GM19438 (cell line): Measurements from ENCODE around the gene HERC3.

ENCODE experiments used
- ATAC-seq: cut with Tn5 transposase; IDR thresholded peaks from one replicate; pipeline ENCODE4 v1.9.1; 2021; ENCODE audit warnings: low read depth; ENCODE audit not compliant: unreplicated experiment

The HERC3 gene

DNA sequence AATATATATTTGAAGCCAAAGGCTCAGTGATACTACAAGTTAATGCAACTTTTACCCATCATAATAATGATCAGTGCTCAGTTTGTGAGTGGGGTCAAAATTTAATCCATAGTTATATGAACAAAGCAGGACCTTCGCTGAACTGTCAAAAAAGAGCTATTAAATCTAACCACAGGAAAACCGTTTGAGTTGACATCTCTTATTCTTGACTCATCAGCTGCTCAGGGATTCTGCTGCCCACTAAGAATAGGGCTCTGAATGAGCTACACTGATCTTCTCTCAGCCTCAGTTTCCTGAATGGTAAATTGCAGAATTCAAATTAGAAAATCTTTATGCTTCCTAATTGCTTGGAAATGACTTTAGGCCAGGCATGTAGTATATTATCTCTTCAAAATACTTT lies 150.3 kb downstream of the HERC3 start:
- ATAC-seq: no peak

GRCh38 chr4:88743696-88744095 lies 151.4 kb downstream of the HERC3 start:
- no peak for ATAC-seq

GRCh38 chr4:88744609-88745008 lies 152.3 kb downstream of the HERC3 start:
- ATAC-seq: no peak

DNA sequence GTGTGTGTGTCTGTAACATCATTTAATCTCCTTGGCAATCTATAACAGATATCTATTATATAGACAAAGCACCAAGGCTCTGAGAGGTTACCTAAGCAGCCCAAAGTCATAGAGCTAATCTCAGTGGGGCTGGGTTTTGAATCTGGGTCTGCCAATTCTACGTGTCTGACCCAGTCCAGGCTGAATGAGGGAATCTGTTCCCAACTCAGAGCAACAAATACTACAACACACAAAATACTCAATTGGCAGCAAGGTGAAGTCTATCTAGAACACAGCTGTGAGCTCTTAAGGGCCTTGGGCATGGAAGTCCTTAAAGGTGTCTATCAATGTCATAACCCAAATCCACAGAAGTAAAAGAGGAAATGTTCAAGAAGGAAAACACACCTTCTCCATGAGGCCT lies 152.9 kb downstream of the HERC3 start:
- ATAC-seq: no peak

DNA sequence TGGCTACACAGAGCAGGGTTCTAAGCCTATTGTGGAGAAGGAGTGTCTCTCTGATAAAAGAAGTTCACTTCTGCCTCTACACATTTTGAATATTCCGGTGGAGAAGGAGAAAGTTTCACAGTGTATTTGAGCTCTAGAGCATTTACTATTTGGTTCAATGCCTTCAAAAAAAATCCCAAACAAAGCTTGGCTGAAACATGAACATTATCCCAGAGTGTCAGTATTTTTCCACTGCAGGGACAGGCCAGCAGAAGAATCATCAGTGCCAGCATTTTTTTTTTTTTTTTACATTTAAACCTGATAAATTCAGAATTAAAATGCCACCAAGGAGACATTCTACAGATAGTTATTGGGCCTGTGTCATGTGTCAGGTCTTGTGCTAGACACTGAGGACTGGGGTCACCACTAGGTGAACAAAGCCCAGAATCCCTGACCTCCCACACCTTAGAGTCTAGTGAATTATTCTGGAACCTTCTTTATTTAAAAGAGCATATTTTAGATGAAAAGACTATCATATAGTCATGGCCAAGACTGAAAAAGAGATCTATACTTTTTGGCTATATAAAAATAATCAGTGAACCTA lies 153.4 kb downstream of the HERC3 start:
- ATAC-seq: no peak

DNA sequence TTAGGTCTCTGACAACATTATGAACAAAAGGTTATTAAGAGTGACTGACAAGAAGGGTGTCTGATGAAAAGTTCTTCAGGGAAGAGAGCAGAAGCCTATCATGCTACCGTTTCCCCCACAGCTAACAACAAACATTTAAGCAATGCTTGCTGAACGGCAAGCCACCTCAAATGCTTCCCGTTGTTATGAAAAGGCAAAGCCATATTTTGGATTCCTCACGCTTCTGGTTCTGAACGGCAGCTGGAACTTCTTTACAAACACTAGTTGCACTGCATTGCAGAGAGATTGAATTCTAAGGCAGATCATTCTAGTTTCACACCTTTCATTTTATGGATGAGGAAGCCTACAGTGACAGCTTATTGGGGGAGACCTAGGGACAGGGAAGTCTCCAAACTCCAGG lies 153.9 kb downstream of the HERC3 start:
- ATAC-seq: no peak

DNA sequence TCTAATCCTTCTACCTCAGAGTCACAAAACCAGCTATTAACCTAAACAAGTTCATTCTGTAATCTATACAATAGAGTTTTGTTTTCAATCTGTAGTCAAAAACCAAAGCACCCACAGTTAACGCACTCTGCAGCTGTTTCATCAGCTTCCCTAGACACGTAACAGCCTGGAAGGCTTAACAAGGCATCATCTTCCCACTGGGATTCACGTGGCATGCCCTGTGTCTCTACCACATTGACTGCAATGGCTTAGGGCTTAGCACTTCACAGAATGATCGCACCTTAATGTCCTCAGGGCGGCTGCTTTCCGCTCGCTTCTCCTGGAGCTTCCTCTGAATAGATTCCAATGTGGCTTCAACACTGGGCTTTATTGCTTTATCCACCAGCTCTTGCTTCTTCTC lies 155.1 kb downstream of the HERC3 start:
- no peak for ATAC-seq

DNA sequence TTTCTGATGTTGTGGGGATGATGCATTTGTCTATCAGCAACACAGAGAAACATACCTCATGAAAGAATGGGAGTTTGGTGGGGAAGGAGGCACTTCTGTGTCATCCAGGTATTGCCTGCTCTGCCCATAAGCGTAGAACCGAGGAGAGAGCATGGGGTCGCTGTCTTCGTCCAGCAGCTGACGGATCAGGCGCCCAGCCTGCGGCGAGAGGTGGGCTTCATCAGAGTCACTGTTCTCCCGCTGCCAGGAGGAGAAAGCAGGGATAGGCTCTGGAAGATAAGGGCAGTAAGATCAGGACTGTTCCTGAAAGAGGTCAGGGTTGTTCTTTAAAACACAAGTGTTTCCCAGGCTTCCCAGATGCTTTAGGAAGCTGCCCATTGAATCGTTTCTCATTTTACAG lies 158.1 kb downstream of the HERC3 start:
- no peak for ATAC-seq

DNA sequence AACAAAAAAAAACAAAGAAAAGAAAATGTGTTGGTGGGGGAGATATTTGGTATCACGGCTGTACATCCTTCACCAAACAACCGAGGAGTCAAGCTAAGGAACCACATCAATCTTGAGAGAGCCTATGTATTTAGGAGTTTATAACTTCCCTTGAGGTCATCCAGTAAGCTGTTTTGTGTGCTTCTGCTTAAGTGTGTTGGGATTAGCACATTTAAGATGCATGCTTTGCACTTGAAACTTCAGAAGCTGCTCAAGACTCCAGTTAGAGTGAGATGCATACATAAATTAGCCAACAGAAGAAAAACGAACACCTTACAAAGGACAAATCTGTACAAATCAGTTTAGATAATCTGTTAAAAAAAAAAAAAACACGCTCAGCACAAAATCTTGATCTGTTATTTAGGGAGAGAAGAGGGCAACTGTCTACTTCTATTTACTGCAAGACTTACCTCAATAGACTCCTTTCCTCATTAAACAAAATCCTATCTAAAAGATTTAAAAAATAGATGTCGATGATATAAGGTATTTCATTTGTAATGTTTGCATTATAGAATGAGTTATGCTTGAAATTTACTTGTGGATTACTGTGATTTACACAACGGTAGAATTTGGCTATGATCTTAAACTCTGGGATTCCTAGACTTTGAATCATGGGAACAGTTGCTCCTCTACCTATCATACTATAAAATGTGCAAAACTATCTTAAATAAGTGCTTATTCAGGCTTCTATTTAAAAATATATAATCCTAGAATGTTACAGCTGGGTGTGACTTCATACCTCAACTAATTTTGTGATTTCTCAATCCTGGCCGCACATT lies 159.2 kb downstream of the HERC3 start:
- ATAC-seq: no peak

- no peak for ATAC-seq
Measured at GRCh38 chr4:88752076-88752463, 159.8 kb downstream of the HERC3 start.

- ATAC-seq: no peak
Measured at GRCh38 chr4:88752754-88753153, 160.5 kb downstream of the HERC3 start.

- no peak for ATAC-seq
Measured at GRCh38 chr4:88753658-88754571, 161.6 kb downstream of the HERC3 start.

DNA sequence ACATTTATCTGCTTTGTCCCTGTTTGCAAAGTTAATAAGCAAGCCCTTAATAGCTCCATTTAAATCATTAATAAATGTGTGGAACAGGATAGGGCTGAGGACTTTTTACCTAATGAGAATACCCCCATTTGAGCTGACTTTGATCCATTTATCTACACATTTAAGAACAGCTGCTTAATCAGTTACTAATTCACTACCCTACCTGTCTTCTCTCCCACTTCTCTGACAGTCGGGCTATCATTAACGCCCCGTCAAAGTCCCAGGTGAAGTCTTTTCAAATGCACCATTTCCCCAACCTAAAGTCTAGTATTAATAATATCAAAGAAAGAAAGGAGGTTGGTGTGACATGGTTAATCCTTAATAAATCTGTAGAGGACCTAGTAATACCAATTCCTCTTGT lies 162.5 kb downstream of the HERC3 start:
- ATAC-seq: no peak

DNA sequence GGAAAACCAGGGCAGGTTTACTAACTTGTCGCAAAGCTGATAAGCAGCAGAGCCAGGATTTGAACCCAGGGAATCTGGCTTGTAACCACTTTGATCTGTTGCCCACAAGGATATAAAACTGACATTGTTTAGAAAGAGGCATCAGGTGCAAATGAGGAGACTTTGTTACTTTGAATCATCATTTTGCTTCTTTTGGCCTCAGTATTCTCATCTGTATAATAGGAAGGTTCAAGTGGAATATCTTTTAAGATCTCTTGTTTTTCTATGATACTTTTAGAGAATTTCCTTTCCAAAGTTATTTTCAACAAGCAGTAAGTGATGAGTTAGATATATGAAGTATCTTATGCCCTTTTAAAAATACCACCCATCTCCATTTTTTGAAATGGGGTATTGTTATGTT lies 163.2 kb downstream of the HERC3 start:
- no peak for ATAC-seq

- ATAC-seq: no peak
Measured at GRCh38 chr4:88756149-88756548, 163.9 kb downstream of the HERC3 start.

DNA sequence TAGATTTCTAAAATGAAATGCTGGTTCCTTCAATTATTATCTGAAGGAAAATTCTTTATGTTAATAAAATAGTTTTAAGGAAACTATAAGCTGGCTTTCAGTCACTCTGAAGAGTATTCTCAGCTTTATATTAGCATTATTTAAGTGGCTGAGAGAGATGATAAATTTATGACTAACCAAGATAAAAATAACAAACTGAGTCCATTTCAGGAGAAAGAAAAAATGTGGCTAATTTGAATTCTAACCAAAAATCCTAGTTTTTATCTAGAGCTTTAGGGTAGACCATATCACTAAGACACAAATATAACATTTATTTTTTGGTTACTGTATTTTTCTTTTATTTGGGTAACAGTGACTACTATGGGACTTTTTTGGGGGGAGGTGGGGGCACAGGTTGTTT lies 164.8 kb downstream of the HERC3 start:
- no peak for ATAC-seq

GRCh38 chr4:88757776-88758175 lies 165.5 kb downstream of the HERC3 start:
- no peak for ATAC-seq
